Frontal cortex (tissue), 4 donors: ENCODE results near the gene MET. TPM values are rescaled to one million over a fixed set of nuclear protein-coding genes. Genes with fewer than 3 reads are reported as not detected.
"Not testable (repeated sequence)": the region's sequence is repeated elsewhere in the genome, so short reads cannot be mapped to it uniquely, and the experiment has no call there.

Experiments used
- DNase-seq, 2 donors: peaks; one replicate each; pipeline ENCODE4 v3.0.0; 2012; ENCODE audit warnings: low spot score in 2 of 2
- FAIRE-seq: peaks from 2 replicates; lab custom pipeline; 2012; peaks lifted over from hg19 to GRCh38; lab: Jason Lieb, UNC
- total RNA-seq: library from RNA; depleted of rRNA; stranded (reverse); fragments of >200 nt; gene quantifications from one replicate; pipeline ENCODE4 v1.2.3, GENCODE V29; 2014
- donor health status: control.
- donor health status: control.
- donor health status: control.

MET gene
- total RNA-seq, 1 donor from 2014 or later, result 2.9 TPM

DNA sequence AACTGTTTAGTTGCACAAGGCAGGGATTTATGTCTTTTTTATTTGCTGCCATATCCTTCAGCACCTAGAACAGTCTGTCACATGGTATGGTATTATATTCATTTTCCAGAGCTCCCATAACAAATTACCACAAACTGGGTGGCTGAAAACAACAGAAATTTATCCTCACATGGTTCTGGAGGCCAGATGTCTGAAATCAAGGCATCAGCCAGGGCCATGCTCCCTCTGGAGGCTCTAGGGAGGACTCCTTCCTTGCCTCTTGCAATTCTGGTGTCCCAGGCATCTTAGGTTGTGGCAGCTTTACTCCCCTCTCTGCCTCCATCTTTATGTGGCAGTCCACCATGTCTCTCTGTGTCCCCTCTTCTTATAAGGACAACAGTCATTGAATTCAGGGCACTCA lies 43.1 kb downstream of the MET start:
- FAIRE-seq (no peak), DNase-seq (no peak)

DNA sequence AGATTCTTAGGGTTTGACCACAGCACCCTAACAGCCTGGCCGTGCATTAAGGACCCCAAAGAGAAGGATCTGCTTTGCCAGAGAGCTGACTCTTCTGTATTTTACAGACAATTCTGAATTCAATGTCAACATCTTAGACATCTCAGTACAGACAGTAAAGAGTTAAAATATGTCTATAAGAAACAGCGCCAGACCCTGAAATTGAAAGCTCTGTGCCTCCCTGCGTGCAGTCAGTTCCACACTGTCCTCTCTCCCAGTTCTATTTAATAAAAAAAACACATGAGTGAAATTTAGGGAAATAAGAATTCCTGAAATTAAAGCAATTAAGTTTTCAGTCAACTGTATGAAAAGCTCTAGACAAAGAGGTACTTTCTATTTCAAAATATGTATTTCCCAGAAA lies 45.1 kb downstream of the MET start:
- FAIRE-seq (no peak), DNase-seq (no peak)

DNA sequence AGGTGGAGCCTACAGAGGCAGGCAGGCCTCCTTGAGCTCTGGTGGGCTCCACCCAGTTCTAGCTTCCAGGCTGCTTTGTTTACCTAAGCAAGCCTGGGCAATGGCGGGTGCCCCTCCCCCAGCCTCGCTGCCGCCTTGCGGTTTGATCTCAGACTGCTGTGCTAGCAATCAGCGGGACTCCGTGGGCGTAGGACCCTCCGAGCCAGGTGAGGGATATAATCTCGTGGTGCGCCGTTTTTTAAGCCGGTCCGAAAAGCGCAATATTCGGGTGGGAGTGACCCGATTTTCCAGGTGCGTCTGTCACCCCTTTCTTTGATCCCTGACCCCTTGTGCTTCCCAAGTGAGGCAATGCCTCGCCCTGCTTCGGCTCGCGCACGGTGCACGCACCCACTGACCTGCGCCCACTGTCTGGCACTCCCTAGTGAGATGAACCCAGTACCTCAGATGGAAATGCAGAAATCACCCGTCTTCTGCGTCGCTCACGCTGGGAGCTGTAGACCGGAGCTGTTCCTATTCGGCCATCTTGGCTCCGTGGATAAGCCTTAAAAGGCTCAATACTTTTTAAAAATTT lies 52.0 kb downstream of the MET start:
- not testable (repeated sequence) for DNase-seq, FAIRE-seq

- FAIRE-seq, result no peak
- DNase-seq, result no peak
Measured at GRCh38 chr7:116724560-116725231, 52.7 kb downstream of the MET start.

DNA sequence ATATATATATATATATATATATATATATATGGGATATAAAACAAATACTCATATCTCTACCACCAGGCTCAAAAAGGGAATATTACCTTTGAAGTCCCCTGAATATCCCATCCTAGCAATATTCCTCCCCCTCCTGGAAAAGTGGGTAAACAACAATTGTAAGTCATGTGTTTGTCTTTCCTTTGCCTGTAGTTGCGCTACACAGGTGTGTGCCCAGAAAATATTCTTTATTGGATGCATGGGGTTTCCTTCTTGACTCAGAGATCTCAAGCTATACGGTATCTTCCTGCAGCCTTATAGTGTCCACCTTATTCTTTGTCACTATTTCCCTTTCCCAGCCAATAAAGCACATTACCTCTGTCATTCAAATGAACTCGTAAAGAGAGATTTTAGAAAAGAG lies 54.2 kb downstream of the MET start:
- FAIRE-seq, result no peak

GRCh38 chr7:116726713-116727431 lies 54.9 kb downstream of the MET start:
- no peak for FAIRE-seq

More for the DNA sequence above, 54.2 kb downstream of the MET start:
- DNase-seq, result no peak

DNA sequence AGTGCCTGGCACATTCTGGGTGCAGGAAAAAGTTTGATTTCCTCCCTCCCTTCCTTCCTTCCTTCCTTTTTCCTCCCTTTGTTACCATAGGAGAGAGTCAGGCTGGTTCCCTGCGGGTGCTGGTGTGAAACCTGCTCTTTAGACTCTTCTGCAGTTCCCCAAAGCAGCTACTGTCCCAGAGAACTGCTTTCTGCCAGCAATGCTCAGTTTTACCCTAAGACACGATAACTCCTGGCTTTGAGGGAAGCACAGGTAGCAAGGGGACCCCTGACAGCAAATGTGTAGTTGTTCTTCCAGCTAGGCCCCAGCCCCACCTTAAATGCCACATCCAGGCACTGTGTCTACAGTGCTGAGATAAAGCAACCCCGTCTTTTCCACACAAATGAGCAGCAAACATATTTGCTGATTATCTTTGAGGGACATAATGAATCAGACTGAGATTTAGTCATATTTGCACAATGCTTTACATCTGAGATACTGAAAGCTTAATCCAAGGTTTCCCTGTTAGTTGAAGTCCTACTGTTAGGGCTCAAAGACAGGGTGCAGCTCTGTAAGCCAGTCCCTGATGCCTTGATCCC lies 55.5 kb downstream of the MET start:
- DNase-seq (no peak), FAIRE-seq (no peak)

More at GRCh38 chr7:116726713-116727431, 54.9 kb downstream of the MET start:
- DNase-seq, result no peak

DNA sequence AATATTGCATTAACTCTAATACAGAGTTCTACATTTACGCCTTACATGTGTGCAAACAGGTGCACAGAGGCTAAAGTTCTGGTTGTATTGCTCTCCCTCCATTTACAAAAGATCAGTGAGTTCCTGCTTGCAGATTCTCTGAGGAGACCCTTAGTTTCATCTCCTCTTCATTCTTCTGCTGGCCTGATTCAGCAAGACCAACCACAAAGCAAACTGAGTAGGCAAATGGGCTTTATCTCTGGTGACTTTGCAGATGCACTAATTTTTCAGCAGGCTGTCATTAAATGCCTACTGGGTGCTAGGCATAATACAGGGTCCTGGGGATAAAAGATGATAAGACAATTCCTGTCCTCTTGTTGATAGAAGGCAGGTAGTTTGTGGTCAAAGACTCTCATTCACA lies 56.4 kb downstream of the MET start:
- FAIRE-seq, result no peak
- no peak for DNase-seq

GRCh38 chr7:116730097-116731022 lies 58.4 kb downstream of the MET start:
- no peak for FAIRE-seq

DNA sequence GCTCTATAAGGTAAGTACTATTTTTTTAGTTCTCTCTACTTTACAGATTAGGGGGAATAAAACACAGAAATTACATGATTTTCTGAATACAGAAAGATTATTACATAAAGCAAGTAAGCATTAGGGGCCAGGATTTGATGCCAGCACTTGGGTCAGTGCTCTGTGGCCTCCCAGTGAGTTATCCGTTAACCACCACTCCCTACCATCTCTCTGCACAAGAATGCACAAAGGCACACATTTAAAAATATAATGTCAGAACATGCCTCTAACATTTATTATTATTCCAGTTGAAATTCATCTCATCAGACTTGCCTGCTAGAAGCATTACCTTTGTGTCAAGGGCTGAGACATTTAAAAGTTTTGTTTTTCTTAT lies 59.0 kb downstream of the MET start:
- DNase-seq (no peak), FAIRE-seq (no peak)

More at GRCh38 chr7:116730097-116731022, 58.4 kb downstream of the MET start:
- DNase-seq, result no peak

DNA sequence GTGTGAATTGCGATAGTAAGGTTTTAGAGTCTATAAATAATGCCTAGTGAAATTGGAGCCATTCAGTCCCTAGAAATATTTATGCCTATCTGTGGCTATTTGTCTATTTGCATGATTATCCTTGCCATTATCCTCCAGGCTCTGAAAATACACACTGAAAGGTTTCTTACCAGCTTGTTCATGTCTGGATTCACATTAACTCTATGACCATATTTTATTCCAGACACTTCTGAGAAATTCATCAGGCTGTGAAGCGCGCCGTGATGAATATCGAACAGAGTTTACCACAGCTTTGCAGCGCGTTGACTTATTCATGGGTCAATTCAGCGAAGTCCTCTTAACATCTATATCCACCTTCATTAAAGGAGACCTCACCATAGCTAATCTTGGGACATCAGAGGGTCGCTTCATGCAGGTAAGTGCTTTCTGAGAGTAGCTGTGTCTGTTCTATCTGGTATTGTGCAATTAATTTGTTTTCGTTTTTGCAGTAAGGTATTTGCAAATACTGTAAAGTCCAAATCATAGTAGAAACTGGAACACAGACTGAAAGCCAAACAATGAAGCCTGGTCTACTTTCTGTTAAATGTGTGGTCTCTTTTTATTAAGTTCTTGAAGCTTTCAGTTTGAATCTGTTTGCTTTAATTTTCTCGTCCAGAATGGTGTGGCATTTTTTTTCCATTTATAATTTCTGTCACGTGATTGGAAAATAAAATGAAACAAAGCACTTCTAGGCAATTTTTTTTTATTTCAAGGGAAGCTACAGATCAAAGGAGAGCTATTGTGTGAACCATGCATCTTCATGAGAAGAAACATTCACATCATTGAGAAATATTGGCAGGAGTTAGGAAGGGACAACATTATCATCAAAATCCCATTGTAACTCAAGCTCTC lies 59.7 kb downstream of the MET start:
- FAIRE-seq (no peak), DNase-seq (no peak)

DNA sequence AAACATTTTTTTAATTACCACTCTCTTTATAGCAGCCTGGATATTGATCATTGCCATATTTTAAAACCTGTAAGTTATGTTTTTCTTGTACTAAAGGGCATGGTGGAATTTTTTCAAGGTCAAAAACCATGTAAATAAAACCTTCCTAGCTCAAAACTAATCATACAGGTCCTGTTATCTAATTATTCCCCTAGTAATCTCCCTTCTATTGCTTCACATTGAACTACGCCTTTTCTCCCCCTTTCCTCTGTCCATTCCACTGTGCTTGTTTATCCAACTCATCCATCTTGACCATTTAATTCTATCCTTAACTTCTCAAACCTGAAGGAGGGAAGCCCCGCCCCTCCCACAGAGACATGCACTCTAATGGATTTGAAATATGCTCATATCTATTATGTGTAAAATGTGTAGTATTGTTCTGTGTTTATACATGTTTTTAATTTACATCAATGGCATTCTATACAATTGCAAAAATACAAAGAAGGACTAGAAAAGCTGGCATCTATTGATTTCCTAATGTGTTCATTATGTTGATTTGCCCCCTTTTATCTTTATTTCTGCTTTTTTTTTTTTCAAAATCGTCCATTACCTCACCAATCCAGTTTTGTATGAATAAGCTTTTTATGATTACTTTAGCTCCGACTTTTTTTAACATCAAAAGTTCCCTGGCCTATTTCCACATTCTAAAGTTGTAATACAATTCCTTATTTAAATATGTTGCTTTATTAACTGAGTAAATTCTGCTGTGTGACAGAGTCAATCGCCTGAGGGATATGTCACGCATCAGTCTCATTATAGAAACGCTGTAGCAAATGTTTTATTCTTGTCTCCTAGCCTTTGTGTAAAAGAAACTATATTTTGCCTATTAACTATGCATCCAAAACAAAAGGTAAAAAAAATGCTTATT lies 61.0 kb downstream of the MET start:
- no peak for FAIRE-seq
- DNase-seq, result no peak

DNA sequence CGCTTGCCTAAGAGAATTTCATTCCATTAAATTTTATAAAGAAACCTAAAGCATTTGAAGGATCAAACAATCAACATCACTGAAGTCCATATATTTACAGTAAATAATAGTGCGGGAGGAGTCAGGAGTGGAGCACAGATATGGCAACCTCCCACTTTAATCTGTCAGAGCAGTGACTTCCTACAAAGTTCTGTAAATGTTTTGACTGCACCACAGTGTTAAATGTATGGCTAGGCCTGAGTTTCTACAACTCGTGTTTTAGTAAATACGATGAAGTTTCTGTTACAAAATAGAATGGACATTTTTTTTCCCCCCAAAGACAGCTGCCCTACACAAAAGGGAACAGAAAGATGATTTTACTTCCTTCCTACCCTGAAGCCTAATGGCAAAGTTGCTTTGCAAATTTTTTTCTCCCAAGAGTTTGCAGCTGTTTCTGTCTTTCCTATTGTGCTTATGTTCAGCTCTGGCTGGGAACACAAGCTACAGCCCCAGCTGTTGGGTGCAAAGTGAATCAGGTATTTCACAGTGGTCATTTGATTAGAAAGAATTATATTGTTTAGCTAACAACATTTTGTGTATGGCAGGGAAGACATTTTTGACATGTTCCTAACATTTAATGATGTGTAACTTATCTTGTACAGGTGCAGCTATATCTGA lies 62.1 kb downstream of the MET start:
- no peak for FAIRE-seq
- no peak for DNase-seq

DNA sequence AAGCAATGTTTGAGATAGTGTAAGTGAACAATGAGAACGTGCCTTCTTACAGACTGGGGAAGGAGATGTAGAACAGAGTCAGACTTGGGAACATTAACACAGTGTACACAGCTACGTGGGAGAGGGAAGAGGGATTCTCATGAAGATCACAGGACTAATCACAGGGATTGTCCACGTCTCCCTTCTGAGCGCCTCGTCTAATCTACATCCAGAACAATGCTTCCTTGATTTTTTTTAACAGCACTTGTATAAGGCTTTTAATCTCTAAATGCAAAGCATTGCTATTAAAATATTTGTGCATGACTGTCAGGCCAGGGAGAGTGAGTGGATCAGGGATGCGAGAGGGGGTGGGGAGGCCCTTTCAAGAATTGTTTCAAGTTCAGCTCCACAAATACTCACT lies 62.7 kb downstream of the MET start:
- FAIRE-seq (no peak), DNase-seq (no peak)

DNA sequence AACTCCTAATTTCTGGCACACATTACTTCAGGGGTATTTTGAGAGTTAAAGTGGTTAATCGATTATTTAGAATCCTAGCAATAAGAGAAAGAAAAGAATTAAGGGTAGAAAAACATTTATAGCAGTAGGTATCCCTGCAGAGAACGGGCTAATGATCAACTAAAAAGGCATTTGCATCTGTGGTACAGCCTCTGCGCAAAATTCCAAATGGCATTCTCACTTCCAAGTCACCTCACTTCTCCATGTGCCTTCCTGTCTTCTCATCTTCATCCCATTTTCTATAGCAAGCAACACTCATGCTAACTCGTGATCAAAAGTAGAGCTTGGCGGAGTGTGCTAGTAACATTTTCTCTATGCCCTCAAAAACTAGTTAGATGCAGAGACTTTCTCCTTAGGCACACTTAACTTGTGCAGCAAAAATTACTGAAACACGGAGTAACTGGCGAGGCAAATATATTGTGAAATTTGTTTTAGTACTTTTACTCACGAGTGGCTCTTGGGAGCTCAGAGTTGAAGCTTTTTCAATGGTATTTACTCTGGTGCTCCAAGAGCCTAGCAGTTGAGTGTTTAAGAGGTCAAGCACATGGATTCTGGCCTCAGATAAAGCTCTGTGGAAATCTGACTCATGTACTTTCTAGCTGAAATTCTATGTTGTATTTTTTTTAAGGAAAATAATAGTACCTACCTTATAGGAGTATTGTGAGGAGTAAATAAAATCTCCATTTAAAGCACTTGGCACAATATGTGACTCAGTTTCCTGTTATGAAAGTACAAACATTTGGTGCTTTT lies 65.1 kb downstream of the MET start:
- DNase-seq, result no peak
- no peak for FAIRE-seq

GRCh38 chr7:116738378-116738777 lies 66.4 kb downstream of the MET start:
- DNase-seq, result no peak
- no peak for FAIRE-seq

DNA sequence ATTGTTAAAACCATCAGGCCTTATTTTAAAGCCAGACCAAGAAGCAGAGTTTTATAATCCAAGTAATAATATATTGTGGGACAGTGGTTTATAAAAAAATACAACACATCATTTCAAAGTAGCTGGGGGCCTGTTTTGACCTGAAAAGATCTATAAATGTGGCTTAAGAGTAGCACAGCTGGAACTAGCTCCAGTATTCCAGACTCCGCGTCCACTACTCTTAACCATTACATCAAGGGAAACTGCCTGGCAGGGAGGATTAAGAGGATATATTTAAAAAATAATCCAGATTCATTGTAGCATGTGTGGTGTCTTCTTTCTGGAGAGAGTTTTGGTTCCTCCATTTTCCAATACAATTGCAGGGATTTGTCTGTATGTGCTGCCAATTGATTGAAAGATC lies 67.3 kb downstream of the MET start:
- no peak for FAIRE-seq
- no peak for DNase-seq
